ENCODE measurements around the gene LRIT2. TPM values are rescaled to one million over a fixed set of nuclear protein-coding genes. Genes with fewer than 3 reads are reported as not detected.

LRIT2 gene
- polyA plus RNA-seq, 2 donors, result not detected

DNA sequence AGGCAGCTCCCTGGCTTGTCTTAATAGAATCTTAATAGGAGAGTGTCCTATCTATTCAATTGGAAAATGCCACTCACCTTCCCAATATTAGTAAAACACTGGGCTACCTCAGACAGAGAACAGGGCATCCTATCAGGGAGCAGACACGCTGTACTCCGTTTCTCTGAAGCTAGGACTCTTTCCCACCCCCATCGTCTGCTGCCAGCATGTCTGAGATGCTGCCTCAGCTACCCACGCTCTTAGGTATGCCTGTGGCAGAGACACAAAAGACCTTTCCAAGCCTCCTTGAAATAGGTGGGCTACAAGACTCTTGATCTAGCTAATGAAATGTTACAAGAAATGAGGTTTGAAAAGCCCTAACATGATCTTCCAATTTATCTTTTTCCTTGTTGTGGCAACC, 2.5 kb upstream of the LRIT2 start:
- Histone ChIP-seq H3K27ac (ENCODE audit: low read depth in 2 of 2, low read length in 1 of 2) (no peak overlapping the region), H3K4me3 (ENCODE audit: low read depth in 1 of 2, low read length in 2 of 2) (no peak overlapping the region), H3K36me3 (ENCODE audit: control insufficient read depth in 2 of 2, insufficient read depth in 2 of 2, low read length in 1 of 2) (no peaks in the 10 kb centered on the region), H3K27me3 (ENCODE audit: control insufficient read depth in 1 of 2, insufficient read depth in 2 of 2, low read length in 2 of 2) (no peaks in the 10 kb centered on the region), H3K9me3 (ENCODE audit: control insufficient read depth in 2 of 2, insufficient read depth in 1 of 2, low read depth in 1 of 2, low read length in 1 of 2) (no peaks in the 10 kb centered on the region), H3K4me1 (ENCODE audit: control insufficient read depth in 2 of 2, insufficient read depth in 2 of 2, low read length in 1 of 2) (no peaks in the 10 kb centered on the region)
- 68 to 72% methylated on average over 4 of the region's 4 CpGs for WGBS, 2 donors

DNA sequence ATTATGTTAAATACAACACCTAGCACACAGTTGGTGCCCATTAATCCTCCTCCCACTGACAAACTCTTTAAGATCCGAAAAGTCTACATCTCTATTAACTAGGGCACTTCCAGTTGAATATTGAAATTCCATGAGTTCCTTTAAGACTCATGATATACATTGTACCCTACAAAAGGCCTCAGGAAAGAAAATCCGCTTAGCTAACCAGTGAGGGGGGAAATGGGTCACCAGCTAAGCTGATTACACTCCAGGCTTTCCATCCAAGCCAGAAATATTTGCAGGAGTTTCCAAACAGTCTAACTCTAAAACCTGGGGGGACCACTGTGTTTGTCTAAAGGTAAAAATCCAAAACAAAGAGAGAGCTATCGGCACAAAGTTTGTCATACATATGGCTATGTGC, 1.3 kb upstream of the LRIT2 start:
- no peaks in the 10 kb centered on the region for H3K9me3 ChIP-seq (ENCODE audit: control insufficient read depth in 2 of 2, insufficient read depth in 1 of 2, low read depth in 1 of 2, low read length in 1 of 2)
- 73 to 77% methylated on average over 3 of the region's 3 CpGs for WGBS, 2 donors
- H3K27me3 ChIP-seq (ENCODE audit: control insufficient read depth in 1 of 2, insufficient read depth in 2 of 2, low read length in 2 of 2), result no peaks in the 10 kb centered on the region
- H3K36me3 ChIP-seq (ENCODE audit: control insufficient read depth in 2 of 2, insufficient read depth in 2 of 2, low read length in 1 of 2), result no peaks in the 10 kb centered on the region
- no peak overlapping the region for H3K4me3 ChIP-seq (ENCODE audit: low read depth in 1 of 2, low read length in 2 of 2)
- H3K4me1 ChIP-seq (ENCODE audit: control insufficient read depth in 2 of 2, insufficient read depth in 2 of 2, low read length in 1 of 2), result no peaks in the 10 kb centered on the region
- no peak overlapping the region for H3K27ac ChIP-seq (ENCODE audit: low read depth in 2 of 2, low read length in 1 of 2)

DNA sequence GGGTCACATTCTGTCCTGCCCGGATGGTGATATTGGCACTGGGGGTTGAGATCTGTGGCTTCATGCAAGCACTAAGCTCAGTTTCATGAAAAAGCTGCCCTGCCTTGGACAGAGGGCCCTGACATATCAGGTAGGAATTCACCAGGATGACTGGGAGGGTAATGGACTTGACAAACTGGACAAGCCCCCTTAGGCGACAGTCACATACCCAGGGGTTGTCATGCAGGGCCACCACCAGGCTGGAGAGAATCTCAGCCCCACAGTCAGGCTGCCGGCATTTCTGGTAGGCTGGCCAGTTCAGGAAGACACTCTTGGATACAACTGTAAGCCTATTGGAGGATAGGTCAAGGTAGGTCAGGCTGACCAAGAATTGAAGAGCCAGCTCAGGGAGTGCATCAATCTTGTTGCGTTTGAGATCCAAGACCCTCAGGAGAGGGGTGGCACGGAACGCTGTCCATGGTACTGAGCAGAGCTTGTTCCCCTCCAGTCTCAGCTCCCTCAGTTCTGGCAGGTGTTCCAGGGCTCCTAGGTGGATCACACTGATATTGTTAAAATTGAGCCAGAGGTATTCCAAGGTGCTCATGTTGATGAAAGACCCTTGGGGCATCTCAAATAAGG, 824 bp downstream of the LRIT2 start:
- Histone ChIP-seq H3K4me1 (ENCODE audit: control insufficient read depth in 2 of 2, insufficient read depth in 2 of 2, low read length in 1 of 2) (no peaks in the 10 kb centered on the region), H3K4me3 (ENCODE audit: low read depth in 1 of 2, low read length in 2 of 2) (no peak overlapping the region), H3K27ac (ENCODE audit: low read depth in 2 of 2, low read length in 1 of 2) (no peak overlapping the region), H3K27me3 (ENCODE audit: control insufficient read depth in 1 of 2, insufficient read depth in 2 of 2, low read length in 2 of 2) (no peaks in the 10 kb centered on the region), H3K36me3 (ENCODE audit: control insufficient read depth in 2 of 2, insufficient read depth in 2 of 2, low read length in 1 of 2) (no peaks in the 10 kb centered on the region), H3K9me3 (ENCODE audit: control insufficient read depth in 2 of 2, insufficient read depth in 1 of 2, low read depth in 1 of 2, low read length in 1 of 2) (no peaks in the 10 kb centered on the region)
- WGBS, 2 donors, result 48 to 56% methylated on average over 6 of the region's 6 CpGs

DNA sequence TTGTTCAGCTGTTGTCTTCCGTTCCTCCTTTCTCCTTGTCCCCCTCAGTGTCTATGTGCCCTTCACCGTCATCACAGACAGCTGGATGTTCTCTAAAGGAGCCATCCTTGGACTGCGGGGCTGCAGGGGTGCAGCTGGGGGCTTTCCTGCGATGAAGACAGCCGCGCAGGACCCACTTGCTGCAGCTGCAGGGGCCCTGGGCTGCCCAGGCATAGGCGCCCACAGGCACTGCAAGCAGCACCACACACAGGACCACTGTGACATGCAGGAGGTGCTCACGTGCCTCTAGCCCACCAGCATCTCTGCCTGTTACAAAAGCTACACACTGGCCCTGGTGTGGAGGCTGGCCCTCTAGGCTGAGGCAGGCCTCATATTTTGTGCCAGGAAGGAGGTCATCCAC, 3.4 kb downstream of the LRIT2 start:
- Histone ChIP-seq H3K9me3 (ENCODE audit: control insufficient read depth in 2 of 2, insufficient read depth in 1 of 2, low read depth in 1 of 2, low read length in 1 of 2) (no peaks in the 10 kb centered on the region), H3K27me3 (ENCODE audit: control insufficient read depth in 1 of 2, insufficient read depth in 2 of 2, low read length in 2 of 2) (no peaks in the 10 kb centered on the region), H3K36me3 (ENCODE audit: control insufficient read depth in 2 of 2, insufficient read depth in 2 of 2, low read length in 1 of 2) (no peaks in the 10 kb centered on the region), H3K27ac (ENCODE audit: low read depth in 2 of 2, low read length in 1 of 2) (no peak overlapping the region), H3K4me3 (ENCODE audit: low read depth in 1 of 2, low read length in 2 of 2) (no peak overlapping the region), H3K4me1 (ENCODE audit: control insufficient read depth in 2 of 2, insufficient read depth in 2 of 2, low read length in 1 of 2) (no peaks in the 10 kb centered on the region)
- 74 to 84% methylated on average over 8 of the region's 8 CpGs for WGBS, 2 donors

DNA sequence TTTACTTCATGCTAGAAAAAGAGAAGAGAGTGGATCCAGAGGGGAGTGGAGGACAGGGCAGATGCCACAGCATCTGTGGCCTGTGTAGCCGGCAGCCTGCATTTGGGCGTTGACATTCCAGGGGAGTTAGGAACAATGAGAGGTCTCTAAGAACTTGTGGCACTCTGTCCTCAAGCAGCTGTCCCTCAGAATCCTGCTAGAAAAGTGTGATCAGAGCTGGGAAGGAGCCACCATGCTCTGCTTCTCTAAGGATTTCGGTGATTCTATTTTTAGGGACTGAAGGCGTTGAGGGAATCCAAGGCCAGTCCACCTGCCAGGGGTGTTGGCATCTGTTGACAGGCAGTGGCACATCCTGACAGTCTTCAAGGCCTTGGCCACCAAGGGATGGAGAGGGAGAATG, 7.6 kb downstream of the LRIT2 start:
- H3K4me1 ChIP-seq (ENCODE audit: control insufficient read depth in 2 of 2, insufficient read depth in 2 of 2, low read length in 1 of 2), result no peaks in the 10 kb centered on the region
- no peak overlapping the region for H3K4me3 ChIP-seq (ENCODE audit: low read depth in 1 of 2, low read length in 2 of 2)
- H3K9me3 ChIP-seq (ENCODE audit: control insufficient read depth in 2 of 2, insufficient read depth in 1 of 2, low read depth in 1 of 2, low read length in 1 of 2), result no peaks in the 10 kb centered on the region
- no peaks in the 10 kb centered on the region for H3K36me3 ChIP-seq (ENCODE audit: control insufficient read depth in 2 of 2, insufficient read depth in 2 of 2, low read length in 1 of 2)
- 88 to 94% methylated on average over 4 of the region's 4 CpGs for WGBS, 2 donors
- no peak overlapping the region for H3K27ac ChIP-seq (ENCODE audit: low read depth in 2 of 2, low read length in 1 of 2)
- H3K27me3 ChIP-seq (ENCODE audit: control insufficient read depth in 1 of 2, insufficient read depth in 2 of 2, low read length in 2 of 2), result no peaks in the 10 kb centered on the region

DNA sequence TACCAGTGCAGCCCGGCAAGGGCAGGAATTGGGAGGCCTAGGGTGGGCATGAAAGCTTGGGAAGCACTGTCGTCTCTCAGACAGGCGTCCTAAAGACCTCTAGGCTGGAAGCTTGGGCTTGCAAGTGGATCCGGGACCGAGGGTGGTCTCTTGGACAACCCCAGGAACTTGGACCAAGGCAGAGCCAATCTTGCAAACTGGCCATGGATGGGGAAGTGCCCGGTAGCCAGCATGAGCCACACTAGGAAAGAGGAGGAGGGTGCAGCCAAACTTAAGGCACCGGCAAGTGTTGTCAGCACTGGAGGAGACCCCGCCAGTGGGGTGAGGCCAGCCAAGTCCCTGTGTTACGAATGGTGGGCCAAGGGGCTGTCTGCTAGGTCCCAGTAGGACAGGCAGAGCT, 8.5 kb downstream of the LRIT2 start:
- H3K4me3 ChIP-seq (ENCODE audit: low read depth in 1 of 2, low read length in 2 of 2), result no peak overlapping the region
- no peaks in the 10 kb centered on the region for H3K9me3 ChIP-seq (ENCODE audit: control insufficient read depth in 2 of 2, insufficient read depth in 1 of 2, low read depth in 1 of 2, low read length in 1 of 2)
- 88% methylated on average over 9 of the region's 9 CpGs for WGBS, 2 donors
- no peaks in the 10 kb centered on the region for H3K36me3 ChIP-seq (ENCODE audit: control insufficient read depth in 2 of 2, insufficient read depth in 2 of 2, low read length in 1 of 2)
- no peak overlapping the region for H3K27ac ChIP-seq (ENCODE audit: low read depth in 2 of 2, low read length in 1 of 2)
- H3K27me3 ChIP-seq (ENCODE audit: control insufficient read depth in 1 of 2, insufficient read depth in 2 of 2, low read length in 2 of 2), result no peaks in the 10 kb centered on the region
- no peaks in the 10 kb centered on the region for H3K4me1 ChIP-seq (ENCODE audit: control insufficient read depth in 2 of 2, insufficient read depth in 2 of 2, low read length in 1 of 2)

DNA sequence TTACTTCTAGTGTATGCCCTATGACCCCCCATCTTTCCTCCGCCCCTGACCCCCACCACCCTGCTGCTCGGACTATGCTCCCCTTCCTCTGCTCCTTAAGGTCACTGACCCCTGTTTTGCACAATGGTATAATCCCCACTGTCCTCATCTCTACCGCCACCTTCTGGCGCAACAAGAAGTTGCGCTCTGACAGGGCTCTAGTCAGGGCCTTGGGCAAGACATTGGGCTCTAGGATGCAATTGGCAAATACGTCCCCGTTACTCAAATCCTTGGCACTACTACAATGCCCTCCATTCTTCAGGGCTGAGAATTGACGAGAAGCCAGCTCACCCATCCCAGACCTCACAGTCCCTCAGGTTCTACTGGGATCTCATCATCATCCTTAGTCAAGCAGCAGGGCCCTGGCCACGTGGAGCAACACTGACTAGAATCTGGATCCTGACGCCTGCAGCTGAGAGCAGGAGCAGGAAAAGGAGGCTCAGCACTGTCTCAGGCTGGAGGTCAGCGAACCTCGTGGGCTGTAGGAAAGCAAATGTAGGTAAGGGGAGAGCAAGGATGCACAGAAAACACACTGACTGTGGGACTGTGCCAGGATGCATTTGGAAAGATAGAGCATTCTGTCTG, 10.6 kb downstream of the LRIT2 start:
- Histone ChIP-seq H3K4me1 (ENCODE audit: control insufficient read depth in 2 of 2, insufficient read depth in 2 of 2, low read length in 1 of 2) (no peaks in the 10 kb centered on the region), H3K4me3 (ENCODE audit: low read depth in 1 of 2, low read length in 2 of 2) (no peak overlapping the region), H3K9me3 (ENCODE audit: control insufficient read depth in 2 of 2, insufficient read depth in 1 of 2, low read depth in 1 of 2, low read length in 1 of 2) (no peaks in the 10 kb centered on the region), H3K27me3 (ENCODE audit: control insufficient read depth in 1 of 2, insufficient read depth in 2 of 2, low read length in 2 of 2) (no peaks in the 10 kb centered on the region), H3K27ac (ENCODE audit: low read depth in 2 of 2, low read length in 1 of 2) (no peak overlapping the region), H3K36me3 (ENCODE audit: control insufficient read depth in 2 of 2, insufficient read depth in 2 of 2, low read length in 1 of 2) (no peaks in the 10 kb centered on the region)
- whole genome bisulfite sequencing, 2 donors, result 60 to 63% methylated on average over 12 of the region's 12 CpGs

DNA sequence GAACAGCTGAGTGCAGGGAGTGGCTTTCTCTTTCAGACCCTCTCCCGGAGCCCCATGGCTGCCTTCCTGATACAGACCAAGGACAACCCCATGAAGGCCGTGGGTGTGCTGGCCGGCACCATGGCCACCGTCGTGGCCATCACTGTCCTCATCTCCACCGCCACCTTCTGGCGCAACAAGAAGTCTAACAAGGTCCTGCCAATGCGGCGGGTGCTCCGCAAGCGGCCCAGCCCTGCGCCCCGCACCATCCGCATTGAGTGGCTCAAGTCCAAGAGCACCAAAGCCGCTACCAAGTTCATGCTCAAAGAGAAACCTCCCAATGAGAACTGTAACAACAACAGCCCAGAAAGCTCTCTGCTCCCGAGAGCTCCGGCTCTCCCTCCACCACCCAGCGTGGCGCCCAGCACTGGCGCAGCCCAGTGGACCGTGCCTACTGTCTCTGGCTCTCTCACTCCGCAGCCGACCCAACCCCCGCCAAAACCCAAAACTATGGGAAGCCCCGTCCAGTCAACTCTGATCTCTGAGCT, 11.2 kb downstream of the LRIT2 start:
- Histone ChIP-seq H3K4me3 (ENCODE audit: low read depth in 1 of 2, low read length in 2 of 2) (no peak overlapping the region), H3K4me1 (ENCODE audit: control insufficient read depth in 2 of 2, insufficient read depth in 2 of 2, low read length in 1 of 2) (no peaks in the 10 kb centered on the region), H3K27ac (ENCODE audit: low read depth in 2 of 2, low read length in 1 of 2) (no peak overlapping the region), H3K27me3 (ENCODE audit: control insufficient read depth in 1 of 2, insufficient read depth in 2 of 2, low read length in 2 of 2) (no peaks in the 10 kb centered on the region), H3K36me3 (ENCODE audit: control insufficient read depth in 2 of 2, insufficient read depth in 2 of 2, low read length in 1 of 2) (no peaks in the 10 kb centered on the region), H3K9me3 (ENCODE audit: control insufficient read depth in 2 of 2, insufficient read depth in 1 of 2, low read depth in 1 of 2, low read length in 1 of 2) (no peaks in the 10 kb centered on the region)
- 78 to 88% methylated on average over 25 of the region's 25 CpGs for WGBS, 2 donors

DNA sequence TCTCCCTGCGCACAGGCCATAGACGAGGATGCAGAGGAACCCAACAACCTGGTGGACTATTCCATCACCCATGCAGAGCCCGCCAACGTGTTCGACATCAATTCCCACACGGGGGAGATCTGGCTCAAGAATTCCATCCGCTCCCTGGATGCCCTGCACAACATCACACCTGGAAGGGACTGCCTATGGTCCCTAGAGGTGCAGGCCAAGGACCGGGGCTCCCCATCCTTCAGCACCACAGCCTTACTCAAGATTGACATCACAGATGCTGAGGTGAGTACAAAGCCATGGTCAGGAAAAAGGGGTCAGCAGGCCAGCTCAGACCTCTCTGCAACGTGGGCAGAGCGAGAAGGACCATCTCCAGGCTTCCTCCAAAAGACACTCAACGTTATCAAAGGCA, 12.3 kb downstream of the LRIT2 start:
- Histone ChIP-seq H3K9me3 (ENCODE audit: control insufficient read depth in 2 of 2, insufficient read depth in 1 of 2, low read depth in 1 of 2, low read length in 1 of 2) (no peaks in the 10 kb centered on the region), H3K36me3 (ENCODE audit: control insufficient read depth in 2 of 2, insufficient read depth in 2 of 2, low read length in 1 of 2) (no peaks in the 10 kb centered on the region), H3K4me1 (ENCODE audit: control insufficient read depth in 2 of 2, insufficient read depth in 2 of 2, low read length in 1 of 2) (no peaks in the 10 kb centered on the region), H3K27ac (ENCODE audit: low read depth in 2 of 2, low read length in 1 of 2) (no peak overlapping the region), H3K27me3 (ENCODE audit: control insufficient read depth in 1 of 2, insufficient read depth in 2 of 2, low read length in 2 of 2) (no peaks in the 10 kb centered on the region), H3K4me3 (ENCODE audit: low read depth in 1 of 2, low read length in 2 of 2) (no peak overlapping the region)
- 87 to 89% methylated on average over 11 of the region's 11 CpGs for WGBS, 2 donors

DNA sequence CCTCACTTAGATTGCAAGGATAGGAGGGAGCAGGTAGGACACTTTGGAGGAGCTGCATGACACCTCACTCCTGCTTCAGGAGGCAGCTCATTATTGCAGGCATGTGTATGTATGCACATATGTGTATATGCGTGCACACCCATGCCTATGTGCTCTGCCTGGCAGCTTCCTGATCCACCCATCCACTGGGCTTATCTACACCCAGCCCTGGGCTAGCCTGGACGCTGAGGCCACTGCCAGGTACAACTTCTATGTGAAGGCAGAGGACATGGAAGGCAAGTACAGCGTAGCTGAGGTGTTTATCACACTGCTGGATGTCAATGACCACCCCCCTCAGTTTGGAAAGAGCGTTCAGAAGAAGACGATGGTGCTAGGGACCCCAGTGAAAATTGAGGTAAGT, 13.3 kb downstream of the LRIT2 start:
- 79 to 84% methylated on average over 5 of the region's 5 CpGs for WGBS, 2 donors
- Histone ChIP-seq H3K4me1 (ENCODE audit: control insufficient read depth in 2 of 2, insufficient read depth in 2 of 2, low read length in 1 of 2) (no peaks in the 10 kb centered on the region), H3K36me3 (ENCODE audit: control insufficient read depth in 2 of 2, insufficient read depth in 2 of 2, low read length in 1 of 2) (no peaks in the 10 kb centered on the region), H3K27me3 (ENCODE audit: control insufficient read depth in 1 of 2, insufficient read depth in 2 of 2, low read length in 2 of 2) (no peaks in the 10 kb centered on the region), H3K27ac (ENCODE audit: low read depth in 2 of 2, low read length in 1 of 2) (no peak overlapping the region), H3K4me3 (ENCODE audit: low read depth in 1 of 2, low read length in 2 of 2) (no peak overlapping the region), H3K9me3 (ENCODE audit: control insufficient read depth in 2 of 2, insufficient read depth in 1 of 2, low read depth in 1 of 2, low read length in 1 of 2) (no peaks in the 10 kb centered on the region)
